K562 (cell line): ENCODE measurements around the gene AKNA. TPM values are rescaled to one million over a fixed set of nuclear protein-coding genes. Genes with fewer than 3 reads are reported as not detected.

ENCODE experiments used
- ARNT ChIP-seq, 2 experiments: fragments of 450-650 bp; IDR thresholded peaks; 2 replicates each; pipeline ENCODE4 v1.6.1; 2016; ENCODE audit warnings: mild to moderate bottlenecking in 1 of 2
- HNRNPK ChIP-seq: fragments of 200-400 bp; formaldehyde crosslinking; IDR thresholded peaks from one replicate; pipeline ENCODE4 v1.6.1; 2018; ENCODE audit warnings: mild to moderate bottlenecking, low read depth, low read length; ENCODE audit not compliant: poor library complexity, severe bottlenecking
- IRF1 ChIP-seq: sonication (generic); formaldehyde crosslinking; IDR thresholded peaks from 2 replicates; pipeline ENCODE4 v1.8.0; 2022; ENCODE audit warnings: missing genetic modification reagents, mild to moderate bottlenecking, borderline replicate concordance
- MCM2 ChIP-seq: fragments of 450-650 bp; IDR thresholded peaks from 2 replicates; pipeline ENCODE4 v1.6.1; 2017; ENCODE audit warnings: low read depth, mild to moderate bottlenecking
- SAFB2 ChIP-seq: fragments of 200-400 bp; formaldehyde crosslinking; IDR thresholded peaks from 2 replicates; pipeline ENCODE4 v1.6.1; 2018; ENCODE audit warnings: borderline replicate concordance, low read length, low read depth, moderate library complexity; ENCODE audit not compliant: severe bottlenecking
- SMAD4 ChIP-seq: fragments of 250-450 bp; sonication (Bioruptor Pico); conservative IDR thresholded peaks from 2 replicates; pipeline ENCODE4 v1.8.0; 2021; ENCODE audit warnings: inconsistent platforms, mild to moderate bottlenecking, moderate library complexity
- SNRNP70 ChIP-seq: fragments of 200-400 bp; formaldehyde crosslinking; optimal IDR thresholded peaks from 2 replicates; pipeline ENCODE3; 2017; ENCODE audit warnings: low read depth, low read length
- TCF15 ChIP-seq: fragments of 250-450 bp; sonication (Bioruptor Pico); IDR thresholded peaks from 2 replicates; pipeline ENCODE4 v1.8.0; 2022; ENCODE audit warnings: moderate library complexity, mild to moderate bottlenecking, inconsistent platforms
- TFAP4 ChIP-seq: sonication (generic); formaldehyde crosslinking; IDR thresholded peaks from 2 replicates; pipeline ENCODE4 v1.8.0; 2022; ENCODE audit warnings: missing genetic modification reagents, mild to moderate bottlenecking, moderate library complexity, borderline replicate concordance
- U2AF2 ChIP-seq: fragments of 200-400 bp; formaldehyde crosslinking; optimal IDR thresholded peaks from 2 replicates; pipeline ENCODE3; 2017; ENCODE audit warnings: low read depth, mild to moderate bottlenecking, low read length
- ZBTB17 ChIP-seq: fragments of 450-650 bp; formaldehyde crosslinking; IDR thresholded peaks from 2 replicates; pipeline ENCODE4 v1.4.0; 2020; ENCODE audit warnings: mild to moderate bottlenecking
- ZNF232 ChIP-seq: sonication (generic); formaldehyde crosslinking; IDR thresholded peaks from 2 replicates; pipeline ENCODE4 v1.8.0; 2022; ENCODE audit warnings: mild to moderate bottlenecking, missing genetic modification reagents
- polyA plus RNA-seq, 8 experiments: library from polyadenylated mRNA; depleted of rRNA in 4 of 8; stranded (reverse) in 5 of 8; unstranded in 3 of 8; fragments of >200 nt; fragmentation: Nextera tagmentation in 2 of 8; fragmentation: Illumina TruSeq in 1 of 8; extraction: Ambion mirVana in 2 of 8; extraction: Trizol in 1 of 8; gene quantifications; 2 replicates each; pipeline versions ENCODE4 v1.2.1 to v1.2.3, GENCODE V29; 2011 to 2014; ENCODE audit warnings: inconsistent platforms in 1 of 8, missing spikeins in 1 of 8
- total RNA-seq, 7 experiments: library from RNA; depleted of rRNA in 6 of 7; stranded (reverse); fragments of >200 nt in 6 of 7; fragmentation: Illumina TruSeq in 2 of 7; extraction: Trizol in 2 of 7; gene quantifications; 2 replicates each; pipeline versions ENCODE4 v1.2.1 to v1.2.3, GENCODE V29; 2011 to 2021; ENCODE audit warnings: low replicate concordance in 1 of 7
- TF ChIP-seq, protein P1 (sequence below): sonication (generic); formaldehyde crosslinking; IDR thresholded peaks from 2 replicates; pipeline ENCODE4 v1.8.0; 2022; ENCODE audit warnings: mild to moderate bottlenecking, missing genetic modification reagents
- TF ChIP-seq, protein P2 (sequence below): fragments of 450-650 bp; IDR thresholded peaks from 2 replicates; pipeline ENCODE4 v1.6.1; 2018; ENCODE audit not compliant: partially characterized antibody

The AKNA gene
- total and polyA plus RNA-seq, 9 of the 15 experiments (the other 6 are each of a cell fraction or from before 2014, with no cell fraction given): 0.29 to 20.5 (median 3.9) TPM

DNA sequence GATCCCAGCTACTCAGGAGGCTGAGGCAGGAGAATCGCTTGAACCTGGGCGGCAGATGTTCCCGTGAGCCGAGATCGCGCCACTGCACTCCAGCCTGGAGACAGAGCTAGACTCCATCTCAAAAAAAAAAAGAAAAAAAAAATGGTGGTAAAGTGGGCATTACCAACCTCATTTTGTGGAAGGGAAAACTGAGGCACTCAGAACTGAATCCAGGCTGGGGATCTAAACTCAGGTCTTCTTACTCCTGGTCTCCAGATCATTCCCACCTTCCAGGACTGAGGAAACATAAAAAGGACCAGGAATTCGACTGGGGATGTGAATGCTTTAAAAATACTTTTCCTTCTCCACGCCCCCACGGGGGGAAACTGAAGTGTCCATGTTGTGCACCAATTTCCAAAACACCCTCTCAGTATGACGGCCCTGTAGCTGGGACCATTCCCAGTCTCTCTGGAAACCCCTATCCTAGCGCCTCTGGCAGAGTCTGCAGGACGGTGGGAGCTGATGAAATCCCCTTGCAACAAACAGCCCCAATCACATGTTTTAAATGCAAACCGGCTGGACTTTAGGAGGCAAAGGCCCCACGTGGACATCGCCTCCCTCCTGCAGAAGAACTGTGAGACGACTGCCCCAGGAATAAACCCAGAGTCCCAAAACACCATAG, 8.9 kb upstream of the AKNA start (continued):
- peak; percentile 81; the same call in 1 of the 2 replicates for TF ChIP-seq ZBTB17
- peak; percentile 86 for TF ChIP-seq TFAP4
- no peak for TF ChIP-seq SNRNP70
- no peak for TF ChIP-seq ZNF232 (CRISPR knock-in tag)
- TF ChIP-seq SMAD4: peak; percentile 89
- TF ChIP-seq, protein P1, sequence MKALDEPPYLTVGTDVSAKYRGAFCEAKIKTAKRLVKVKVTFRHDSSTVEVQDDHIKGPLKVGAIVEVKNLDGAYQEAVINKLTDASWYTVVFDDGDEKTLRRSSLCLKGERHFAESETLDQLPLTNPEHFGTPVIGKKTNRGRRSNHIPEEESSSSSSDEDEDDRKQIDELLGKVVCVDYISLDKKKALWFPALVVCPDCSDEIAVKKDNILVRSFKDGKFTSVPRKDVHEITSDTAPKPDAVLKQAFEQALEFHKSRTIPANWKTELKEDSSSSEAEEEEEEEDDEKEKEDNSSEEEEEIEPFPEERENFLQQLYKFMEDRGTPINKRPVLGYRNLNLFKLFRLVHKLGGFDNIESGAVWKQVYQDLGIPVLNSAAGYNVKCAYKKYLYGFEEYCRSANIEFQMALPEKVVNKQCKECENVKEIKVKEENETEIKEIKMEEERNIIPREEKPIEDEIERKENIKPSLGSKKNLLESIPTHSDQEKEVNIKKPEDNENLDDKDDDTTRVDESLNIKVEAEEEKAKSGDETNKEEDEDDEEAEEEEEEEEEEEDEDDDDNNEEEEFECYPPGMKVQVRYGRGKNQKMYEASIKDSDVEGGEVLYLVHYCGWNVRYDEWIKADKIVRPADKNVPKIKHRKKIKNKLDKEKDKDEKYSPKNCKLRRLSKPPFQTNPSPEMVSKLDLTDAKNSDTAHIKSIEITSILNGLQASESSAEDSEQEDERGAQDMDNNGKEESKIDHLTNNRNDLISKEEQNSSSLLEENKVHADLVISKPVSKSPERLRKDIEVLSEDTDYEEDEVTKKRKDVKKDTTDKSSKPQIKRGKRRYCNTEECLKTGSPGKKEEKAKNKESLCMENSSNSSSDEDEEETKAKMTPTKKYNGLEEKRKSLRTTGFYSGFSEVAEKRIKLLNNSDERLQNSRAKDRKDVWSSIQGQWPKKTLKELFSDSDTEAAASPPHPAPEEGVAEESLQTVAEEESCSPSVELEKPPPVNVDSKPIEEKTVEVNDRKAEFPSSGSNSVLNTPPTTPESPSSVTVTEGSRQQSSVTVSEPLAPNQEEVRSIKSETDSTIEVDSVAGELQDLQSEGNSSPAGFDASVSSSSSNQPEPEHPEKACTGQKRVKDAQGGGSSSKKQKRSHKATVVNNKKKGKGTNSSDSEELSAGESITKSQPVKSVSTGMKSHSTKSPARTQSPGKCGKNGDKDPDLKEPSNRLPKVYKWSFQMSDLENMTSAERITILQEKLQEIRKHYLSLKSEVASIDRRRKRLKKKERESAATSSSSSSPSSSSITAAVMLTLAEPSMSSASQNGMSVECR (CRISPR knock-in tag): no peak
- TF ChIP-seq, protein P2, sequence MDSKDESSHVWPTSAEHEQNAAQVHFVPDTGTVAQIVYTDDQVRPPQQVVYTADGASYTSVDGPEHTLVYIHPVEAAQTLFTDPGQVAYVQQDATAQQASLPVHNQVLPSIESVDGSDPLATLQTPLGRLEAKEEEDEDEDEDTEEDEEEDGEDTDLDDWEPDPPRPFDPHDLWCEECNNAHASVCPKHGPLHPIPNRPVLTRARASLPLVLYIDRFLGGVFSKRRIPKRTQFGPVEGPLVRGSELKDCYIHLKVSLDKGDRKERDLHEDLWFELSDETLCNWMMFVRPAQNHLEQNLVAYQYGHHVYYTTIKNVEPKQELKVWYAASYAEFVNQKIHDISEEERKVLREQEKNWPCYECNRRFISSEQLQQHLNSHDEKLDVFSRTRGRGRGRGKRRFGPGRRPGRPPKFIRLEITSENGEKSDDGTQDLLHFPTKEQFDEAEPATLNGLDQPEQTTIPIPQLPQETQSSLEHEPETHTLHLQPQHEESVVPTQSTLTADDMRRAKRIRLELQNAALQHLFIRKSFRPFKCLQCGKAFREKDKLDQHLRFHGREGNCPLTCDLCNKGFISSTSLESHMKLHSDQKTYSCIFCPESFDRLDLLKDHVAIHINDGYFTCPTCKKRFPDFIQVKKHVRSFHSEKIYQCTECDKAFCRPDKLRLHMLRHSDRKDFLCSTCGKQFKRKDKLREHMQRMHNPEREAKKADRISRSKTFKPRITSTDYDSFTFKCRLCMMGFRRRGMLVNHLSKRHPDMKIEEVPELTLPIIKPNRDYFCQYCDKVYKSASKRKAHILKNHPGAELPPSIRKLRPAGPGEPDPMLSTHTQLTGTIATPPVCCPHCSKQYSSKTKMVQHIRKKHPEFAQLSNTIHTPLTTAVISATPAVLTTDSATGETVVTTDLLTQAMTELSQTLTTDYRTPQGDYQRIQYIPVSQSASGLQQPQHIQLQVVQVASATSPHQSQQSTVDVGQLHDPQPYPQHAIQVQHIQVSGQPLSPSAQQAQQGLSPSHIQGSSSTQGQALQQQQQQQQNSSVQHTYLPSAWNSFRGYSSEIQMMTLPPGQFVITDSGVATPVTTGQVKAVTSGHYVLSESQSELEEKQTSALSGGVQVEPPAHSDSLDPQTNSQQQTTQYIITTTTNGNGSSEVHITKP: peak; percentile 15
- TF ChIP-seq U2AF2: no peak
- peak; percentile 68; the same call in 1 of the 2 replicates for TF ChIP-seq TCF15 (CRISPR knock-in tag)
- no peak for TF ChIP-seq ARNT (IDR thresholded peaks at IDR 0.05)
- no peak for TF ChIP-seq MCM2
- no peak for TF ChIP-seq HNRNPK
- TF ChIP-seq SAFB2: no peak
- no peak for TF ChIP-seq IRF1 (CRISPR knock-in tag)
